SK-N-MC (cell line): ENCODE measurements around the gene NUP133.

Experiments used
- EZH2 ChIP-seq: fragments of 200-600 bp; sonication (generic); IDR thresholded peaks from one replicate; pipeline ENCODE4 v1.6.1; 2017; ENCODE audit warnings: antibody characterized with exemption
- FOXP2 ChIP-seq: optimal IDR thresholded peaks from 2 replicates; pipeline ENCODE3; 2011; ENCODE audit warnings: mild to moderate bottlenecking, moderate library complexity; ENCODE audit not compliant: insufficient read depth; ENCODE audit errors: extremely low read length, control extremely low read depth
- POLR2AphosphoS5 ChIP-seq: IDR thresholded peaks from 2 replicates; pipeline ENCODE4 v1.6.1; 2012; ENCODE audit warnings: mild to moderate bottlenecking, low read depth, low read length, borderline replicate concordance

GRCh38 chr1:229466887-229467286 is 41.3 kb downstream of the NUP133 start:
- TF ChIP-seq EZH2 (no peak), POLR2AphosphoS5 (no peak), FOXP2 (no peak)
